ENCODE results near the gene ACER3.
"Not testable (repeated sequence)": the region's sequence is repeated elsewhere in the genome, so short reads cannot be mapped to it uniquely, and the experiment has no call there.

The ACER3 gene

DNA sequence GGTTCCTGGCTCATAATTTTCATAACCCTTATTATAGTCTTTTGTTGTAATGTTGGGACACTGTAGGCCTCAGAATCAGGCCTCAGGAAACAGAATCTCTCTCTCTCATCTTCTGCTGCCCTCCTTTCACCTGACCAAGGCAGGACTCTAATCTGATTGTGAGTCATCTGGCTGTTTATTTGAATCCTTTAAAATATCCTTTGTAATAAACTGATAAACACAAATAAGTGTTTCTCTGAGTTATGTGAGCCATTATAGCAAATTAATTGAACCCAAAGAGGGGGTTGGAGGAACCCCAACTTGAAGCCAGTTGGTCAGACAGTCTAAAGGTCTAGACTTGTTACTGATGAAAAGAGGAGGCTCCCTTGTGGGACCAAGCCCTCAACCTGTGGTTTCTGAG, 30.6 kb downstream of the ACER3 start:
- Histone ChIP-seq H3K27me3 (no peaks in the 10 kb centered on the region), H3K9me3 (no peaks in the 10 kb centered on the region), H3K4me3 (no peak overlapping the region), H3K36me3 (no peaks in the 10 kb centered on the region), H3K4me1 (peaks cover 5% of the 10 kb centered on the region; the same call in 1 of the 2 replicates), H3K27ac (no peak overlapping the region), H4K20me1 (no peaks in the 10 kb centered on the region), H3K4me2 (no peak overlapping the region), H3K9ac (no peak overlapping the region)
- TF ChIP-seq Cebpa-rat (IDR thresholded peaks at IDR 0.05), result no peak

DNA sequence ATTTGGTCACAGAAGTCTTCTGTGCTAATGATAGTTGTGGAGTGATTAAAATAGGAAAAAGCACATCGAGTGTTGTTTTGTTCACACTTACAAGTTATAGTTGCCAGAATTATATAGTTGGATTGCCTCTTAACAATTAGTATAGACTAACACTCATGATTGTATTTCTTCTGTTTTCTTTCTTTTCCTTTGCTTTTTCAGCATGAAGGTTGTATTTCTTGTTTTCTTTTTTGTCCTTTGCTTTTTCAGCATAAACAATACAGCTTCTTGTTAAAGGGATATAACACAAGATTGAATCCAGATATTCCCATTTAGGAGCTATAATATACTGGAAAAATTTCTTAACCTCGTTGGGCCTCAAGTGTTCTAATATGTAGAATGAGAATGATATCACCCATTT, 31.1 kb downstream of the ACER3 start:
- Histone ChIP-seq H3K4me1 (peaks cover 5% of the 10 kb centered on the region; the same call in 1 of the 2 replicates), H3K9ac (no peak overlapping the region), H3K4me2 (no peak overlapping the region), H3K4me3 (no peak overlapping the region), H4K20me1 (no peaks in the 10 kb centered on the region), H3K9me3 (no peaks in the 10 kb centered on the region), H3K36me3 (no peaks in the 10 kb centered on the region), H3K27me3 (no peaks in the 10 kb centered on the region), H3K27ac (no peak overlapping the region)
- TF ChIP-seq Cebpa-rat (IDR thresholded peaks at IDR 0.05), result no peak

DNA sequence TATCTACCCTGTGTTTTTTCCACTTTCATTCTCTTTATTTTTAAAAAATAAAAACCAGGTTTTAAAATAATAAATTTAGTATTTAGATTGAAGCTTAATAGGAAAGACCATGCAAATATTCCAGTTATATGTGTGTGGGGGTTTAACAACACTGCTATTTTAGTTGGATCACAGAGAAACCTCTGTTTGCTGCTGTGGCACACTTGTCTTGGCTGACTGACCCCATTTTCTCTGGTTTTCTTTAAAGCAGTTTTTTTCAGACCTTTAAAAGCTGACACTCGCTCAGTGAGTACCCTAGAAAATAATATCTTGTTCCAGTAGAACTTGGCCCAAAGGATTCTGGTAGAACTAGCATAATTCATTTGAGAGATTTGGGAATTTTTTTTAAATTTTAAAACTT, 31.6 kb downstream of the ACER3 start:
- Histone ChIP-seq H3K4me2 (no peak overlapping the region), H3K36me3 (no peaks in the 10 kb centered on the region), H3K4me1 (peaks cover 5% of the 10 kb centered on the region; the same call in 1 of the 2 replicates), H3K9me3 (no peaks in the 10 kb centered on the region), H3K4me3 (no peak overlapping the region), H3K9ac (no peak overlapping the region), H4K20me1 (no peaks in the 10 kb centered on the region), H3K27ac (no peak overlapping the region), H3K27me3 (no peaks in the 10 kb centered on the region)
- TF ChIP-seq Cebpa-rat (IDR thresholded peaks at IDR 0.05), result no peak

DNA sequence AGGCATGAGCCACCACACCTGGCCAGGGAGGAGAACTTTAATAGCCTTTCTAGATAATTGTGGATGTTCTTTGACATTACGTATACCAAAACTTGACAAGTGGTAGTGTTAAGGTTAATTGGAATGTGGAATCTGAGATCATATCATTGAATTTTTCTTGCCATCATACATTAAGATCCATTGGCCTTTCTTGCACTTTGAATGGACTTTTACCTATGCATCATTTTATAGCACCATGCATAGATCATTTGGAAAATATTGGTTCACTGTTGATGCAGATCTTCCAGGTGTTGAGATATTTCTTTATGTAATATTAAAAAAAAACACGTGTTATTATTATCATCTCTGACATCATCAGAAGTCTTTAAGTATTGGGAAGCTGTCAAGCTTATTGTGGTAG, 36.5 kb downstream of the ACER3 start:
- Histone ChIP-seq H3K27ac (no peak overlapping the region), H3K9ac (no peak overlapping the region), H3K27me3 (no peaks in the 10 kb centered on the region), H3K9me3 (no peaks in the 10 kb centered on the region), H4K20me1 (no peaks in the 10 kb centered on the region), H3K4me3 (no peak overlapping the region), H3K36me3 (no peaks in the 10 kb centered on the region), H3K4me1 (no peaks in the 10 kb centered on the region), H3K4me2 (no peak overlapping the region)
- TF ChIP-seq Cebpa-rat (IDR thresholded peaks at IDR 0.05), result no peak

DNA sequence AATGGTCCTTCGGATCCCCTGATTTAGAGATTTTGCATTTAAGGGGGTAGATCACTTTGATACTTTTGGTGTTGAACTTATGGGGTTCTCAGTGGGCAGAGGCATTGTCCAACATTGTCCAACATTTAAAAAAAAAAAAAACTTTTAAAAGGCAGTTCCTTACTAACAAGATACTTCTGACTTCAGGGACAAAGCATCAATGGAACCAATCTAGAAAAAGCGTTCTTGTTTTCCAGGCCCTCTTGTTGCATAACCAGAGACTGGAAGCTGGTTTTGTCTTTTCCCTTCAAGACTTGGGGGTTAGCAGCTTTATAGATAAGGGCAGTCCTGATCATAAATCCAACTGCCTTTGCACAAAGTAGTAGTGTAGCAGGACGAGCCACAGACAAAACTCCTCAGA, 40.4 kb downstream of the ACER3 start:
- no peak overlapping the region for H3K4me2 ChIP-seq
- no peaks in the 10 kb centered on the region for H3K4me1 ChIP-seq
- no peaks in the 10 kb centered on the region for H3K27me3 ChIP-seq
- H3K9me3 ChIP-seq, result peaks cover 9% of the 10 kb centered on the region
- no peak overlapping the region for H3K9ac ChIP-seq
- TF ChIP-seq Cebpa-rat (IDR thresholded peaks at IDR 0.05), result no peak
- H4K20me1 ChIP-seq, result no peaks in the 10 kb centered on the region
- H3K36me3 ChIP-seq, result peaks cover 4% of the 10 kb centered on the region
- H3K4me3 ChIP-seq, result no peak overlapping the region
- H3K27ac ChIP-seq, result no peak overlapping the region

DNA sequence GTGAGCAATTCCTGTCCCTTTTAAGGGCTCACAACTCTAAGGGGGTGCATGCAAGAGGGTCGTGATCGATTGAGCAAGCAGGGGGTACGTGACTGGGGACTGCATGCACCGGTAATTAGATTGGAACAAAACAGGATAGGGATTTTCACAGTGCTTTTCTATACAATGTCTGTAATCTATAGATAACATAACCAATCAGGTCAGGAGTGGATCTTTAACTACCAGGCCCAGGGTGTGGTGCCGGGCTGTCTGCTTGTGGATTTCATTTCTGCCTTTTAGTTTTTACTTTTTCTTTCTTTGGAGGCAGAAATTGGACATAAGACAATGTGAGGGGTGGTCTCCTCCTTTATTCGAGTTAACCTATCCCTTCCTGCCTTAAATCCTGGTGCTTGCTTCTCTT, 40.9 kb downstream of the ACER3 start:
- H3K4me1 ChIP-seq, H3K27ac ChIP-seq, H3K36me3 ChIP-seq, H3K9ac ChIP-seq, H3K4me2 ChIP-seq, H3K4me3 ChIP-seq, H4K20me1 ChIP-seq, H3K27me3 ChIP-seq: not testable (repeated sequence)
- peaks cover 14% of the 10 kb centered on the region for H3K9me3 ChIP-seq

DNA sequence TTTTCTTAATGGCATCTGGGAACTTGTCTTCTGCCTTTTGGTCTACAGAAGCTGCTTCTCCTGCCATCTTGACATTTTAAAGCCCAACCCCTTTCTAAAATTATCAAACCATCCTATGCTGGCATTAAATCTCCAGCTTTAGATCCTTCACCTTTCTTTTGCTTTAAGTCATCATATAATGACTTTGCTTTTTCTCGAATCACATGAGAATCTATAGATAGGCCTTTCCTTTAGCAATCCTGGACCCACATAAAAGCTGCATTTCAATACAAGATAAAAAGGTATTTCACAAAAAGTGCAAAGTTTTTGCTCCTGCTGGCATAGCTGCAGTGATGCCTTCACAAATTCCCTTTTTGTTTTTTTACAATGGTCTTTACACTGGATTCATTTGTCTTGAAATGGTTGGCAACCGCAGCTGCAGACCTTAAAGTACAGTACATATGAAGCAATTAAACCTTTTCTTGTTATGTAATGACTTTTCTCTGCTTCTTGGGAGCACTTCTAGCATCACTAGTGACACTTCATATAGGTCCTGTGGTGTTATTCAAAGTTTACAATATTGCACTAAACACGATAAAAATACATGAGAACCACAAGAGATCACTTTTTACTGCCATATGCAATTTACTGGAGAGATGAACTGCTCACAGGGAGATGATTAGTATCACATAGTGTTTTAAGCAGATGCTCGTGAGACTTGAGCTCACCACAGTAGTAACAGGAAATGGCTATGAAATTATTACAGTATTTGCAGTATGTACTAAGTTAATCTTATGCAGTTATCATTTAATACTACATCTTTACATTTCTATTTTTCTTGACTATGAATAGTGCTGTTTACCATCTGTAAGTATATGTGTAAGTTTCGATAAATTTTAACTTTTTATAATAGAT, 41.6 kb downstream of the ACER3 start:
- H3K27ac ChIP-seq, result no peak overlapping the region
- no peaks in the 10 kb centered on the region for H3K27me3 ChIP-seq
- no peaks in the 10 kb centered on the region for H4K20me1 ChIP-seq
- no peaks in the 10 kb centered on the region for H3K4me1 ChIP-seq
- peaks cover 20% of the 10 kb centered on the region for H3K9me3 ChIP-seq
- no peak overlapping the region for H3K9ac ChIP-seq
- H3K4me2 ChIP-seq, result no peak overlapping the region
- peaks cover 8% of the 10 kb centered on the region for H3K36me3 ChIP-seq
- no peak for TF ChIP-seq Cebpa-rat (IDR thresholded peaks at IDR 0.05)
- no peak overlapping the region for H3K4me3 ChIP-seq

DNA sequence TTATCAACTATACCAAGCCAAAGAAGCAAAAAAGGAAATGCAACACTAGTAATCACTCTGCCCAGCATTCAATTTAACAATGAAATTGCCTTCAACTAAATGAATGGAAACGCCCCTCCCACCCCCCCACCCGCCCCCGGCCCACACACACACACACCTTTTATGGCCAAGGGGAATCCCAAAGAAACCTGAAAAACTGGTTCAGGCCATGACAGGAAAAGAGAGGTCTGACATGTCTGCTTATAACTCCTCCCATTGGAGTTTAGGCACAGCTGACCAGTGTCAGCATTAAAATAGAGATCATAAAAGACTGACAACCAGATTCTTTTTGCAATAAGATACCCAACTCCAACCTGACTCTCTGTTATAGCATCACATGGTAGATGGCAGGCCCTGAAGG, 42.6 kb downstream of the ACER3 start:
- Histone ChIP-seq H3K9ac (no peak overlapping the region), H3K4me2 (no peak overlapping the region), H3K27ac (no peak overlapping the region), H3K4me3 (no peak overlapping the region), H3K4me1 (no peaks in the 10 kb centered on the region), H3K36me3 (peaks cover 8% of the 10 kb centered on the region), H3K27me3 (no peaks in the 10 kb centered on the region), H4K20me1 (no peaks in the 10 kb centered on the region), H3K9me3 (peaks cover 30% of the 10 kb centered on the region)
- TF ChIP-seq Cebpa-rat (IDR thresholded peaks at IDR 0.05), result no peak

DNA sequence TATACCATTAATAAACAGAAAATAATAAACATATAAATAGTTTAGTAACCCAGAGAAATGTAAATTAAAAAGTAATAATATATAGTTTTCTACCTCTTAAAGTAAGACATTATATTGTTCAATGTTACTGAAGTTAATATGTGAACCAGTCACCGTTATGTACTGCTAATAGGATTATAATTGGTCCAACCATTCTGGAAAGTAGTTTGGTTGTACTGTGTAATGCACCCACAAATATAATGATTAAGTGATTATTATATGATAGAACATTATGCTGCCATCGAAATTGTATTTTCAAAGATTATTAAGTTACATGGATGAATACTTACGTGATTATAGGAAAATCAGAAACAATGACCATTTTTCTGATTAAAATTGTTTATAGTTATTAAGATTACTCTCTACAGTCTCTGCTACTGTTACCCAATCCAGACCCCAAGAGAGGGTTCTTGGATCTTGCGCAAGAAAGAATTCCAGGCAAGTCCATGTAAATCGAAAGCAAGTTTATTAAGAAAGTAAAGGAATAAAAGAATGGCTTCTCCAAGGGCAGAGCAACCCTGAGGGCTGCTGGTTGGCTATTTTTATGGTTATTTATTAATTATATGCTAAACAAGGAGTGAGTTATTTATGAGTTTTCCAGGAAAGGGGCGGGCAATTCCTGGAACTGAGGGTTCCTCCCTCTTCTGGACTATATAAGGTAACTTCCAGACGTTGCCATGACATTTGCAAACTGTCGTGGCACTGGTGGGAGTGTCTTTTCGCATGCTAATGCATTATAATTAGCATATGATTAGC, 50.1 kb downstream of the ACER3 start:
- Histone ChIP-seq H3K4me2 (no peak overlapping the region), H3K4me3 (no peak overlapping the region), H3K9me3 (peaks cover 26% of the 10 kb centered on the region), H3K36me3 (peaks cover 7% of the 10 kb centered on the region), H3K27me3 (no peaks in the 10 kb centered on the region), H3K4me1 (no peaks in the 10 kb centered on the region), H3K9ac (no peak overlapping the region), H3K27ac (no peak overlapping the region), H4K20me1 (no peaks in the 10 kb centered on the region)
- no peak; the same call in 1 of the 2 replicates for TF ChIP-seq Cebpa-rat (IDR thresholded peaks at IDR 0.05)

DNA sequence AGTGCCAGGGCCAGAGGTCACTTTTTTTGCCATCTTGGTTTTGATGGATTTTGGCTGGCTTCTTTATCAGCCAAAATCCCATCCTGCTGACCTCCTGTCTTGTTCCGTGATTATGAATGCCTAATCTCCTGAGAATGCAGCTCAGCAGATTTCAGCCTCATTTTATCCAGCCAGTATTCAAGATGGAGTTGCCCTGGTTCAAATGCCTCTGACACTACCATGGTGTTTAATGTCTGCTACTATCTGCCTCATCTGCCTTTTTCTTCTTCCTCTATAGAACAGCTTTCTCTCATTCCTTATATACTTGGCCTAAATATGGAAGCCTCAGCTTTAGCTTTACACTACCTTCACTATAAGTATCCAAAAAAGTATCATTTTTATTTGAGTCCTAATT, 50.7 kb downstream of the ACER3 start:
- Histone ChIP-seq H3K9me3 (peaks cover 20% of the 10 kb centered on the region), H3K4me3 (no peak overlapping the region), H3K27ac (no peak overlapping the region), H4K20me1 (no peaks in the 10 kb centered on the region), H3K4me2 (no peak overlapping the region), H3K4me1 (no peaks in the 10 kb centered on the region), H3K9ac (no peak overlapping the region), H3K36me3 (peaks cover 1% of the 10 kb centered on the region), H3K27me3 (no peaks in the 10 kb centered on the region)
- TF ChIP-seq Cebpa-rat (IDR thresholded peaks at IDR 0.05), result no peak
